Glutamatergic neuron (in vitro differentiated cells): ENCODE data around the gene BID. TPM values are rescaled to one million over a fixed set of nuclear protein-coding genes. Genes with fewer than 3 reads are reported as not detected.

Source experiments
- DNase-seq: peaks from one replicate; pipeline ENCODE4 v3.0.0; 2022
- H3K27ac Mint-ChIP-seq: one replicate; pipeline ENCODE4 v1.8.0; 2020; ENCODE audit warnings: mild to moderate bottlenecking, mixed read lengths, inconsistent platforms; ENCODE audit not compliant: unreplicated experiment
- H3K27me3 Mint-ChIP-seq: one replicate; pipeline ENCODE4 v1.8.0; 2020; ENCODE audit warnings: mild to moderate bottlenecking, moderate library complexity, mixed read lengths, inconsistent platforms; ENCODE audit not compliant: unreplicated experiment
- H3K36me3 Mint-ChIP-seq: one replicate; pipeline ENCODE4 v1.8.0; 2020; ENCODE audit warnings: mild to moderate bottlenecking, mixed read lengths, inconsistent platforms; ENCODE audit not compliant: unreplicated experiment
- H3K4me1 Mint-ChIP-seq: one replicate; pipeline ENCODE4 v1.8.0; 2020; ENCODE audit warnings: mild to moderate bottlenecking, low read depth, mixed read lengths, inconsistent platforms; ENCODE audit not compliant: unreplicated experiment
- H3K4me3 Mint-ChIP-seq: one replicate; pipeline ENCODE4 v1.8.0; 2020; ENCODE audit warnings: mild to moderate bottlenecking, mixed read lengths, inconsistent platforms; ENCODE audit not compliant: unreplicated experiment
- H3K9me3 Mint-ChIP-seq: one replicate; pipeline ENCODE4 v1.8.0; 2020; ENCODE audit warnings: mild to moderate bottlenecking, moderate library complexity, mixed read lengths, inconsistent platforms; ENCODE audit not compliant: unreplicated experiment
- CTCF ChIP-seq: fragments of 200-600 bp; sonication (generic); IDR thresholded peaks from one replicate; pipeline ENCODE4 v1.5.0; 2021; ENCODE audit not compliant: partially characterized antibody, unreplicated experiment
- total RNA-seq: library from RNA; stranded (reverse); fragmentation: NEBNext Ultra II Directional; extraction: Animal tissue kit (Norgen Biotek cat#: 25700); gene quantifications from one replicate; pipeline ENCODE4 v1.2.1, GENCODE V29; 2021; ENCODE audit not compliant: unreplicated experiment

The BID gene
- total RNA-seq, 1 donor from 2014 or later, result 18.5 TPM

DNA sequence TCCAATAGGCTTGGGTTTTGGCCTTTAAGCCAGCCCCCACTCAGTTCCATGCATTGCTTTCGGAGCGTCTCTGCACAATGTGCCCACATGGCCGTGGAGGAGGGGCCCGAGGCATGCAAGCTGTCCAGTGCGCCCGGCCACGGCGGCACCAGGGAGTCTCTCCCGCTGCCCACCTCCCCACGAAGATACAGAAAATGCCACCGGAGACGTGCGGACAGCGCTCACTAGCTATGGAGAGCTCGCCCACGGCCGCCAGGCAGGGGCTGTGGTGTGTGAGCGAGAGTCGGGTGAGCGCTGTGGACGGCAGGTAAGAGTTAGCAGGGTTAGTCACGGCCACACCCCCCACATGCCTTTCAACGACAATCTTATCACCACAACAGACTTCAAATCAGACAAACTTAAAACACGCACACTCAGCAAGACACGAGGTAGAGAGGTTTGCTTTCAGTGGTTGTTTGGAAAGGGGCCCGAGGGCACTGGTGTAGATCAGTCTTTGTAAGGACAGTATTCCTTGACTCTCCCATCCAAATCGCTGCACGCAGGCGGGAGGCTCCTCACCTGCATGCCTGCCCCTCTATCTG lies 18.7 kb upstream of the BID start:
- Mint-ChIP-seq H3K9me3 (peaks cover 6% of the 10 kb centered on the region), H3K27me3 (no peaks in the 10 kb centered on the region), H3K4me1 (peaks cover 8% of the 10 kb centered on the region), H3K27ac (no peak overlapping the region), H3K36me3 (no peaks in the 10 kb centered on the region), H3K4me3 (no peak overlapping the region)
- no peak for DNase-seq
- TF ChIP-seq CTCF, result no peak

DNA sequence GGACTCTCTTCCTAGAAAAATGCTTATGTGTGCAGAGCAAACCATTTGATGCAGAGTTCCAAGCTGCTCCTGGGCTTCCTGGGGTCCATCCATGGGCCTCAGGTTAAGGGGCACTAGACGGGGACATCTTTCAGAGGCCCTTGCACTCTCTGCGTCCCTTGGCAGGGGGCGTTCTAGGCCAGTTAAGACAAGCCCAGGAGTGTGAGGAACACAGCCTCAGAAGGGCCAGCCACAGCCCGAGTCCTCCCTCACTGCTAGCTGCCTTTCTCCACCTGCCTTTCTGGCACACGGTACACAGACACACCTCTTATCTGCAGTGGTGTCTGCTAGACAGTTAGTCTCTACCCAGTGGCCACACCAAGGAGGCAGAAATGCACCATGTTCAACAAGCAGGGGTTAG lies 18.0 kb upstream of the BID start:
- TF ChIP-seq CTCF, result no peak
- no peak for DNase-seq
- Mint-ChIP-seq H3K4me1 (peaks cover 10% of the 10 kb centered on the region), H3K27ac (no peak overlapping the region), H3K36me3 (no peaks in the 10 kb centered on the region), H3K4me3 (no peak overlapping the region), H3K9me3 (peaks cover 11% of the 10 kb centered on the region), H3K27me3 (peaks cover 3% of the 10 kb centered on the region)

DNA sequence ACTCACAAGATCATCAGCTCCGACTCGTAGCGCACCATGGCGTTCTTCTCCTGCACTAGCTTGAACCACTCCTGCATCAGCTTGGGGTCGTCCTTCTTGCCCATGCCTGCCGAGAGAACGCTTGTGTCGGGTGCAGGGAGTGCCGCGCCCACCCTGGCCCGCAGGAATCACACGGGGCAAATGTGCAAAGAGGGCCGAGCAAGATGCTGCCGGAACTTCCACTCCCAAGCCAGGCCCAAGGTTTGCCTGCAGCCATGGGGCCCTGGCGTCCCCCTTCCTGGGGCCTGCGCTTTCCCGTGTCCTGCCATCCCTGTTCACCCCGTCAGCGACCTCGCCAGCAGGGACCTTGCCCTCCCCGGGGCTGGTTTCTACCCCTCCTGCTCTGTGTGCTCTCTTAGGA lies 16.9 kb upstream of the BID start:
- Mint-ChIP-seq H3K27ac (peak overlapping the region; percentile 38), H3K4me3 (no peak overlapping the region), H3K4me1 (peaks cover 19% of the 10 kb centered on the region), H3K9me3 (peaks cover 11% of the 10 kb centered on the region), H3K27me3 (peaks cover 9% of the 10 kb centered on the region), H3K36me3 (no peaks in the 10 kb centered on the region)
- TF ChIP-seq CTCF, result no peak
- DNase-seq, result no peak

- H3K4me1 Mint-ChIP-seq, result peaks cover 19% of the 10 kb centered on the region
- H3K27ac Mint-ChIP-seq, result no peak overlapping the region
- peaks cover 9% of the 10 kb centered on the region for H3K27me3 Mint-ChIP-seq
- no peak for DNase-seq
- H3K9me3 Mint-ChIP-seq, result peaks cover 13% of the 10 kb centered on the region
- no peak overlapping the region for H3K4me3 Mint-ChIP-seq
- TF ChIP-seq CTCF, result no peak
- no peaks in the 10 kb centered on the region for H3K36me3 Mint-ChIP-seq
Observed at GRCh38 chr22:17789379-17790200, 15.3 kb upstream of the BID start.
